ENCODE data around the gene ESF1.

Gene ESF1

GRCh38 chr20:13678944-13679343 is 105.8 kb downstream of the ESF1 start:
- DNase-seq (ENCODE audit: low read depth): no peak

DNA sequence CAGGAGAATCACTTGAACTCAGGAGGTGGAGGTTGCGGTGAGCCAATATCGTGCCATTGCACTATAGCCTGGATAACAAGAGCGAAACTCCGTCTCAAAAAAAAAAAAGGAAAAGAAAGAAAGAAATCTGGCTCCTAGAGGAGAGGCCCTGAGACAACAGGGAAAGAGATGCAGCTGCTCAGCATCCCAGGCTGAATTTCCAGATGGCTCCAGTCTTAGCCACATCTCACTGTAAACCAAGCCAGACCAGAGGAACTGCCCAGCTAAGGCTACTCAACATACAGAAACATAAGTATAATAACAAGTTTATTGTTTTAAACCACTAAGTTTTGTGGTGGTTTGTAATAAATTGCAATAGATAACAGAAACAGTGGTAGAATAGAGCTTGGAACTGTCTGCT is 107.5 kb downstream of the ESF1 start:
- DNase-seq (ENCODE audit: low read depth): no peak

DNA sequence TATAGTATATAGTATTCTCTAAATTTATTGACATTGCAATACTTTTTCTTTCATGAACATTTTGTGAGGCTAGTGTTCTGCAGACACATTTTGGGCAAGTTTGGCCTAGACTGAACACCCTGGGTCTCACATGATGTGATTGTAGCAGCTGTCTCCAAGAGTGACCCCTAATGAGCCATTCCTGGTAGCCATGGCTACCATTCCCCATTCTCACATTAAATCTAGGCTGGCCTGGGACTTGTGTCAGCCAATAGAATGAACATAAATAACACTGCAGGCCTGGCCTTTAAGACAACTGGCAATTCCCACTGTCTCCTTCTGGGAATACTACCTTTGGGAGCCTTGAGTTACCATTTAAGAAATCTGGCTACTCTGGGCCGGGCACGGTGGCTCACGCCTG is 108.0 kb downstream of the ESF1 start:
- no peak for DNase-seq (ENCODE audit: low read depth)

GRCh38 chr20:13672690-13673089 is 112.0 kb downstream of the ESF1 start:
- DNase-seq (ENCODE audit: low read depth): no peak

GRCh38 chr20:13671916-13672378 is 112.8 kb downstream of the ESF1 start:
- DNase-seq (ENCODE audit: low read depth): peak; percentile 36

GRCh38 chr20:13671512-13671911 is 113.2 kb downstream of the ESF1 start:
- DNase-seq (ENCODE audit: low read depth): no peak

DNA sequence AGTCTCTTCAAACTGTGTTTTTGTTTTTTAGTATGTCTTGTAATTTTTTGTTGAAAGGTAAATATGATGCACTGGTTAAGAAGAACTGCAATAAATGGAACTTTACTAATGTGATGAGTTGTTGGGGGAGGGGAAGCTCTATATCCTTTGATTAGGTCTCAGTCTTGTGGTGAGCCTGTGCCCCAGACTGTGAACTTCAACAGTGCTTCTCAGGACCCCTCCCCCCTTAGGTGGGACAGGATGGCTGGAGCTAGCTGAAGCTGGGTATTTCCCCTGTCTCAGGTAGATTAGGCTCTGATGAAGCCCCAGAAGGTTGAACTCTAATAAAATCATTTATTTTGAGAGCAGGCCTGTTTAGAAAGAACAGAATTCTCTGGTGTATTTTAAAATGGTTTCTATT is 114.6 kb downstream of the ESF1 start:
- DNase-seq (ENCODE audit: low read depth): no peak

DNA sequence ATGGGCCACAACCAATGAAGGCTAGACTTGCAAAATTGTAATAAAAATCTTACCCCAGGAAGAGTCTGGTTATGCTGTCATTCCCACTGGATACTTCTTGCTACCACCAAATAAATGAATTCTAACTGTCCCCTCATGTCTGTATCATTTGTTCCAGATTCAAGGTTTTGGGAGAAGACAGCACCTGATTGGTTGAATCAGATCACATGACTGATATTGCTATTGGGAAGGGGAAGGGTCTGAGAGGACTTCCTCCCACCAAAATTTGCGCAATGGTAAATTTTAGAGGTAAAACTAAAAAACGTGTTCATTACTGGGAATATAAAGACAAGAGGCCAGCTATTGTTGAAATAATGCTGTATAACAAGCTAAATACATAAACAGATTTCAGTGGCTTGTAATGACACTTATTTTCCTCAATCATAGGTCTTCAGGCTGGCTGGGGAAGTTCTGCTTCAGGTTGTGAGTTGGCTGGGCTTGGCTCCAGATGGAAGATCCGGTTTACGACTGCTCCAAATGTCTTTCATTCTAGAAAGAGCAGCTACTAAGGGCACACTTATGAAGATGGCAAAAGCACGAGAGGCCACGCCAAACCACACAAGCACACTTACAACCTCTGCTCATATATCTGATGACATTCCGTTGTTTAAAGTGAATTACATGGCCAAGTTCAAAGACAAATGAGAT is 118.9 kb downstream of the ESF1 start:
- DNase-seq (ENCODE audit: low read depth): no peak

All from HS-27A (cell line).